ENCODE measurements around the gene GJC3. TPM values are rescaled to one million over a fixed set of nuclear protein-coding genes. Genes with fewer than 3 reads are reported as not detected.

Gene GJC3
- total and polyA plus RNA-seq, 2 of the 13 experiments (the other 11 are each of a cell fraction or from before 2014, with no cell fraction given) = 0.75 to 1.4 TPM

DNA sequence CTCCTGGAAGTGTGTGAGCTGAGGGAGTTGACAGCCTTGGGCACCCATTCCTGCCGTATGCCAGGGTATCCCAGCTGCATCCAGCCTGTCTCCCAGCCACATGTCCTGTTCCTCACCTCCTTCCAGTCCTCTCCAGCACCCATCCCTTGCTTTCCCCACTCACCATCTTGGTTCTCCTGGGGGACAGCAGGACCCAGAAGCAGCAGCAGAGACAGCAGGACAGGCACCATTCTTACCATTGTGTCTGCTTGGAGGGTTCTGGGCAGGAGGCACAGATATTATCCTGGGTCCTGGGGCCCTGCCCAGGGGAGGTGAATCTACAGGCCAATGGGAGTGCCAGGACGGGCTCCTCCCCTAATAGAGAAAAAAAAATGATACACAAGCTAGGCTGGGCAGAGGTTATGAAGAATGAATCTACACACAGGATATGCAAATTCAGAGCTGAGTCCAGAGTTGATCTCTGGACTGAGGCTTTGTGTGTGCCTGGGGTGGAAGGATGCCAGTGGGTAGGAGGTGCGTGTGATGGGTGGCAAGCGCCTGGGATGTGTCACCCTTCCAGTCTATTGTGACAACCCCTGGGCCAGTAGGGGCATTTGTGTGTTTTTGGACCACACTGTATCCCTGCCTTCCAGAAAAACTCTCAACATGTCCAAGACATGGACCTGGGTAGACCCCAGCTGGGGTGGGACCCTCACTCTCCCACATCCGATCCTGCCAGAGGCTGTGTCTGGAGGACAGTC lies 46.5 kb upstream of the GJC3 start, which contains the start of gene AZGP1 (continued):
- TF ChIP-seq, protein P1, sequence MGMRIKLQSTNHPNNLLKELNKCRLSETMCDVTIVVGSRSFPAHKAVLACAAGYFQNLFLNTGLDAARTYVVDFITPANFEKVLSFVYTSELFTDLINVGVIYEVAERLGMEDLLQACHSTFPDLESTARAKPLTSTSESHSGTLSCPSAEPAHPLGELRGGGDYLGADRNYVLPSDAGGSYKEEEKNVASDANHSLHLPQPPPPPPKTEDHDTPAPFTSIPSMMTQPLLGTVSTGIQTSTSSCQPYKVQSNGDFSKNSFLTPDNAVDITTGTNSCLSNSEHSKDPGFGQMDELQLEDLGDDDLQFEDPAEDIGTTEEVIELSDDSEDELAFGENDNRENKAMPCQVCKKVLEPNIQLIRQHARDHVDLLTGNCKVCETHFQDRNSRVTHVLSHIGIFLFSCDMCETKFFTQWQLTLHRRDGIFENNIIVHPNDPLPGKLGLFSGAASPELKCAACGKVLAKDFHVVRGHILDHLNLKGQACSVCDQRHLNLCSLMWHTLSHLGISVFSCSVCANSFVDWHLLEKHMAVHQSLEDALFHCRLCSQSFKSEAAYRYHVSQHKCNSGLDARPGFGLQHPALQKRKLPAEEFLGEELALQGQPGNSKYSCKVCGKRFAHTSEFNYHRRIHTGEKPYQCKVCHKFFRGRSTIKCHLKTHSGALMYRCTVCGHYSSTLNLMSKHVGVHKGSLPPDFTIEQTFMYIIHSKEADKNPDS (CRISPR knock-in tag; IDR thresholded peaks at IDR 0.05) = no peak
- TF ChIP-seq, protein P2, sequence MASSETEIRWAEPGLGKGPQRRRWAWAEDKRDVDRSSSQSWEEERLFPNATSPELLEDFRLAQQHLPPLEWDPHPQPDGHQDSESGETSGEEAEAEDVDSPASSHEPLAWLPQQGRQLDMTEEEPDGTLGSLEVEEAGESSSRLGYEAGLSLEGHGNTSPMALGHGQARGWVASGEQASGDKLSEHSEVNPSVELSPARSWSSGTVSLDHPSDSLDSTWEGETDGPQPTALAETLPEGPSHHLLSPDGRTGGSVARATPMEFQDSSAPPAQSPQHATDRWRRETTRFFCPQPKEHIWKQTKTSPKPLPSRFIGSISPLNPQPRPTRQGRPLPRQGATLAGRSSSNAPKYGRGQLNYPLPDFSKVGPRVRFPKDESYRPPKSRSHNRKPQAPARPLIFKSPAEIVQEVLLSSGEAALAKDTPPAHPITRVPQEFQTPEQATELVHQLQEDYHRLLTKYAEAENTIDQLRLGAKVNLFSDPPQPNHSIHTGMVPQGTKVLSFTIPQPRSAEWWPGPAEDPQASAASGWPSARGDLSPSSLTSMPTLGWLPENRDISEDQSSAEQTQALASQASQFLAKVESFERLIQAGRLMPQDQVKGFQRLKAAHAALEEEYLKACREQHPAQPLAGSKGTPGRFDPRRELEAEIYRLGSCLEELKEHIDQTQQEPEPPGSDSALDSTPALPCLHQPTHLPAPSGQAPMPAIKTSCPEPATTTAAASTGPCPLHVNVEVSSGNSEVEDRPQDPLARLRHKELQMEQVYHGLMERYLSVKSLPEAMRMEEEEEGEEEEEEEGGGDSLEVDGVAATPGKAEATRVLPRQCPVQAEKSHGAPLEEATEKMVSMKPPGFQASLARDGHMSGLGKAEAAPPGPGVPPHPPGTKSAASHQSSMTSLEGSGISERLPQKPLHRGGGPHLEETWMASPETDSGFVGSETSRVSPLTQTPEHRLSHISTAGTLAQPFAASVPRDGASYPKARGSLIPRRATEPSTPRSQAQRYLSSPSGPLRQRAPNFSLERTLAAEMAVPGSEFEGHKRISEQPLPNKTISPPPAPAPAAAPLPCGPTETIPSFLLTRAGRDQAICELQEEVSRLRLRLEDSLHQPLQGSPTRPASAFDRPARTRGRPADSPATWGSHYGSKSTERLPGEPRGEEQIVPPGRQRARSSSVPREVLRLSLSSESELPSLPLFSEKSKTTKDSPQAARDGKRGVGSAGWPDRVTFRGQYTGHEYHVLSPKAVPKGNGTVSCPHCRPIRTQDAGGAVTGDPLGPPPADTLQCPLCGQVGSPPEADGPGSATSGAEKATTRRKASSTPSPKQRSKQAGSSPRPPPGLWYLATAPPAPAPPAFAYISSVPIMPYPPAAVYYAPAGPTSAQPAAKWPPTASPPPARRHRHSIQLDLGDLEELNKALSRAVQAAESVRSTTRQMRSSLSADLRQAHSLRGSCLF (CRISPR knock-in tag; IDR thresholded peaks at IDR 0.05; ENCODE audit: borderline replicate concordance) = no peak
- TF ChIP-seq ZNF329 (CRISPR knock-in tag; IDR thresholded peaks at IDR 0.05; ENCODE audit: low read depth) = no peak
- TF ChIP-seq, protein P3, sequence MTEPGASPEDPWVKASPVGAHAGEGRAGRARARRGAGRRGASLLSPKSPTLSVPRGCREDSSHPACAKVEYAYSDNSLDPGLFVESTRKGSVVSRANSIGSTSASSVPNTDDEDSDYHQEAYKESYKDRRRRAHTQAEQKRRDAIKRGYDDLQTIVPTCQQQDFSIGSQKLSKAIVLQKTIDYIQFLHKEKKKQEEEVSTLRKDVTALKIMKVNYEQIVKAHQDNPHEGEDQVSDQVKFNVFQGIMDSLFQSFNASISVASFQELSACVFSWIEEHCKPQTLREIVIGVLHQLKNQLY (CRISPR knock-in tag; IDR thresholded peaks at IDR 0.05) = 0 out of 2 replicates have a peak, but pooled peaks have one; percentile 36
- TF ChIP-seq TSC22D2 (CRISPR knock-in tag; IDR thresholded peaks at IDR 0.05; ENCODE audit: borderline replicate concordance) = no peak; the same call in 1 of the 2 replicates
- no peak for TF ChIP-seq ATAD3A (CRISPR knock-in tag; IDR thresholded peaks at IDR 0.05)
- no peak for TF ChIP-seq ZNF333 (CRISPR knock-in tag; IDR thresholded peaks at IDR 0.05; ENCODE audit: borderline replicate concordance)
- TF ChIP-seq, protein P4, sequence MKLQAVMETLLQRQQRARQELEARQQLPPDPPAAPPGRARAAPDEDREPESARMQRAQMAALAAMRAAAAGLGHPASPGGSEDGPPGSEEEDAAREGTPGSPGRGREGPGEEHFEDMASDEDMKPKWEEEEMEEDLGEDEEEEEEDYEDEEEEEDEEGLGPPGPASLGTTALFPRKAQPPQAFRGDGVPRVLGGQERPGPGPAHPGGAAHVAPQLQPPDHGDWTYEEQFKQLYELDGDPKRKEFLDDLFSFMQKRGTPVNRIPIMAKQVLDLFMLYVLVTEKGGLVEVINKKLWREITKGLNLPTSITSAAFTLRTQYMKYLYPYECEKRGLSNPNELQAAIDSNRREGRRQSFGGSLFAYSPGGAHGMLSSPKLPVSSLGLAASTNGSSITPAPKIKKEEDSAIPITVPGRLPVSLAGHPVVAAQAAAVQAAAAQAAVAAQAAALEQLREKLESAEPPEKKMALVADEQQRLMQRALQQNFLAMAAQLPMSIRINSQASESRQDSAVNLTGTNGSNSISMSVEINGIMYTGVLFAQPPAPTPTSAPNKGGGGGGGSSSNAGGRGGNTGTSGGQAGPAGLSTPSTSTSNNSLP (IDR thresholded peaks at IDR 0.05; ENCODE audit: low read depth, low read length) = peak; percentile 96
- no peak for TF ChIP-seq BHLHE40 (IDR thresholded peaks at IDR 0.05; ENCODE audit: low read length)
- no peak for TF ChIP-seq ZNF629 (CRISPR knock-in tag; conservative IDR thresholded peaks at IDR 0.05)
- no peak for TF ChIP-seq ZNF510 (CRISPR knock-in tag; IDR thresholded peaks at IDR 0.05; ENCODE audit: low read depth)
- 0 out of 2 replicates have a peak, but pooled peaks have one; percentile 61 for TF ChIP-seq THAP7 (CRISPR knock-in tag; IDR thresholded peaks at IDR 0.05)
- TF ChIP-seq MZF1 (CRISPR knock-in tag; IDR thresholded peaks at IDR 0.05; ENCODE audit: borderline replicate concordance) = no peak
- no peak for TF ChIP-seq NAIF1 (CRISPR knock-in tag; IDR thresholded peaks at IDR 0.05; ENCODE audit: borderline replicate concordance)
- TF ChIP-seq ZBTB14 (CRISPR knock-in tag; IDR thresholded peaks at IDR 0.05) = no peak

Data from HepG2 (cell line).